GDM1 (cell line): ENCODE results near the gene MDFIC.

Experiments
- DNase-seq: peaks from one replicate; lab custom pipeline; 2025; lab: John Stamatoyannopoulos, UW

The MDFIC gene

GRCh38 chr7:114997487-114998404, 75.9 kb downstream of the MDFIC start:
- no peak for DNase-seq

DNA sequence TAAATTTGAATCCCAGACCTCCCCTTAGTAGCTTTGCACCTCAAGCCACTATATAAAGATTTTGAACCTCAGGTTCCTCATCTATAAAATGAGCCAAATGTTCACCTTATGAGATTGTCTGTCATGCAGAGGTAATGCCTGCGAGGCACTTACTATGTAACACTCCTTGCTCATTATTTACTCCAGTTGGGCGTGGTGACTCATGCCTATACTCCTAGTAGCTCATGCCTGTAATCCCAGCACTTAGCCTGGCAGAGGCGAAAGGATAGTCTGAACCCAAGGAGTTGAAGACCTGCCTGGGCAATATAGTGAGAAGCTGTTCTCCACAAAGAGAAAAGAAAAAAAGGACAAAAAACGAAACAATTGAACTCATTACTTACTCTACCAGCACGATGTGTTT, 82.2 kb downstream of the MDFIC start:
- DNase-seq: no peak

- DNase-seq: no peak
These were observed 83.4 kb downstream of the MDFIC start for GRCh38 chr7:115005251-115005650.

DNA sequence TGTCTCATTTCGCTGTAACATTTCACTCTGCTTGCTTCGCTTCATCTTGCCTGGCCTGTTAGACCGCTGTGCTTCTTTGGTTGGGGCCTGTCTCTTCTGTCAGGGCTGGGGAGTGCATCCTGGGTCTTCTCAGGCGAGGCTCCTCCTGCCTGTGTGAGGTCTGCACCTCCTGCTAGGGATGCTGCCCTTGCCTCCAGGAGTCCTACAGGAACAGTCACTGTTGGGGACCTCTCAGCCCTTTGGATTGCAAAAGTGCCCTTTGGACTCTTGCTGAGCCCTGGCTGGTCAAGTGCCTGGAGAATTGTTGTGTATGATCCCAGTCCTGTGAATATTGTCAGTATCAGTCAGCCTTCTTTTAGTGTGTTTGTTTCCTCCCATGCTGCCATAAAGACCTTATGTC, 84.1 kb downstream of the MDFIC start:
- no peak for DNase-seq

GRCh38 chr7:115007751-115008150, 85.9 kb downstream of the MDFIC start:
- no peak for DNase-seq

- no peak for DNase-seq
These were observed 86.7 kb downstream of the MDFIC start for GRCh38 chr7:115008465-115009114.

- DNase-seq: no peak
These were observed 87.2 kb downstream of the MDFIC start for GRCh38 chr7:115009139-115009538.

DNA sequence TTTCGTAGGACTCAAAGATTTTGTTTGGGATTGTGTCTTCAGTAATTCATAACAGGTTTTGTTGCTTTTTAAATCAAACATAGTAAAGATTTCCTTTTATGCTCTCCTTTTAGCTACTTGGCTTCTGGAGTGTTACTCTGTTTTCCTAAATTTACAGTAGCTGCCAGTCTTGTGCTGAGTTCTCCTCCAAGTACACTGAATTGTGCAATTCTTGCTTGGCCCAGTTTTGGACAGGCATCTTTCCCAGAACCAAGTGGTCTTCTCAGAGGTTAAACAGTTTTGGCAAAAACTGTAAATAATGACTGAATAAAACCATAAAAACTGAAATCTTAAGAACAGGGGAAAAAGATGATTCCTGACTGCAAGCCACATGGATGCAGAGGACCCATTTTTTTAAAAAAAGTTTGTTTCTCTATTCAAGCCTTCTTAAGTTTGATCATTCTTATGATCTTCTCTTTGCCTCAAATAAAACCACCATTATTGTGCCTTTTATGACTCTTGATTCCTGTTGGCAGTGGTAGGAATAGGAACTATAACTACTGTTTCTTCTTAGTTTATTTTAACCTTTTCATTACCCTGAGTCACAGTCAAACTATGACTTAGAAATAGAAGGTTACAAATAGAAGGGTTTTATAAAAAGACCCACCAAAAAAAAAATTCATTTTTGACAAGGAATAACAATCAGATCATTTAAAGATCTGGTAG, 88.0 kb downstream of the MDFIC start:
- DNase-seq: no peak

DNA sequence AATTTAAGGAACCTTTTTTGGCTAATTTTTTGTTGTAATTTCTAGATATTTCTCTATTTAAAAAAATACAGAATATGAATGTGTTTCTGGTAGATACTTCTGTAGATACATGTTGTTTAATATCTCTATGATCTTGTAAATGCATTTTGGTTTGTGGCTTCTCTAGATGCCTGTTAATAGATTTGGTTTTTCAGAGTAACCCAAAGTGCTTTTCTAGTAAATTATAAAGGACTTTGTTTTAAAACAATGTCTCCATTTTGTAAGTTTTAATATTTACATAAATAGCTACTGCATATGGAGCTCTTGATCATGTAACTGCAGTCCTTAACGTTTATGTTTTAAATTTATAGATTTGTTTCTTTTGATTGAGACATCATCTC, 88.5 kb downstream of the MDFIC start:
- no peak for DNase-seq

DNA sequence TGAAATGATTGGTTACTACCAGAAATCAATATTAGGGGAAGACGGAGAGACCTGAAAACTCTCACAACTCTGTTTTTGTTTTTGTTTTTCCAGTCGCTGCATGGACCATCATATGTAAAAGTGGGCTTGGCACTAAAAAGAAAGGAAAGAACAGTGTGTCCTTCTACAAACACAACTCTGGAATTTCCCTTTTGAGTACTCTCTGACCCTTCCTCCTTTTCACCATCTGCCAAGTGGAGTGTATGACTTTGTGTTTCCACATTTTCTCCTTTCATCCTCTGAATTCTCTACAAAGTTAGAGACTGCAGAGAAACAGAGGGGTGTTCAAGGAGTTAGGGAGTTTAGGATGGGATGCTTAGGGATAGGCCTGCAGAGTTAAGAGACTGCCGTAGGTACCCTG, 92.0 kb downstream of the MDFIC start:
- DNase-seq: no peak

GRCh38 chr7:115014794-115015193, 92.9 kb downstream of the MDFIC start:
- no peak for DNase-seq

GRCh38 chr7:115015619-115016018, 93.7 kb downstream of the MDFIC start:
- DNase-seq: no peak

- DNase-seq: peak; percentile 12
These were observed 98.2 kb downstream of the MDFIC start for GRCh38 chr7:115019882-115020605.

GRCh38 chr7:115023219-115023618, 101.3 kb downstream of the MDFIC start:
- DNase-seq: peak; percentile 89

- DNase-seq: no peak
These were observed 102.4 kb downstream of the MDFIC start for GRCh38 chr7:115024276-115024675.

DNA sequence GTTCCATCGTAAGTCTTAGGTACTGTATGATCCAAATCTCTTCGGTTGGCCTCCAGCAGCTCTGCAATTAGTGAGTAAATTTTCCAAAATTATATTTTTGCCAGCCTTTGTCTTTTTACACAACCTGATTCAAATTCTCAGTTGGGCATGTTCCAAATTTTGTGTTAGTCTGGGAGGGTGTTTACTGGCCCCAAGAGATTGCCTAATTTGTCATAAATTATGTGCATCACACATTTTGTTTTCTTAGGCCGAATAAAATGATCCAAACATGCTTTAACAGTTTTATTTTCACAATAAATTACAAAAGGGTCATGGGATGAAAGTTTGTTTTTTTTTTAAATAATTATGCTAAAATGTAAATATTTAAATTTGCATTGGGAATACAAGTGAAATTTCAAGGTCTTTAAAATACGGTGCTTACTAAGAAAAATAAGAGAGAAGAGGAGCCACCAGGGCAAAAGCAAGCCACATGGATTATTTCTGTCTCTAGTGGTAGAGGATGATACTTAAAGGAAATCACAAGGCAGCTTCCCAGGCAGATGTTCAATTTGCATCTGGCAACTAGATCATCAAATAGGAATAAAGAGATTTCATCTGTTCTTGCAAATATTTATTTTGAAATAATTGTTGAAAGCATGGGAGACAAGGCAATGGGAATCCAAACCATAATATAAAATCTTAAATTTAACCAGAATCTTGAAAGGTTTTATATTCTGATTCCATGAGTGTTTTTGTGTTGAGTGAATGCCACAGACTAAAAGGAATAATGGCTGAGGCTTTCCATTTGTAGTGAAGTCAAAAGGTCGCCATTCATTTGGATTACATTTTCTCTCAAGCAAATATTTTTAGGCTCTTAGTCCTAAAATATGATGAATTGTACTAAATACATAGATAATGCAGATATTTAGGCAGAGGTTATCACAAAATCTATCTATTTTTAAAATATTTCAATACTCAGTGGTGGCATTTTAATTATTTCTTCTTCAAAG, 111.1 kb downstream of the MDFIC start:
- DNase-seq: no peak

DNA sequence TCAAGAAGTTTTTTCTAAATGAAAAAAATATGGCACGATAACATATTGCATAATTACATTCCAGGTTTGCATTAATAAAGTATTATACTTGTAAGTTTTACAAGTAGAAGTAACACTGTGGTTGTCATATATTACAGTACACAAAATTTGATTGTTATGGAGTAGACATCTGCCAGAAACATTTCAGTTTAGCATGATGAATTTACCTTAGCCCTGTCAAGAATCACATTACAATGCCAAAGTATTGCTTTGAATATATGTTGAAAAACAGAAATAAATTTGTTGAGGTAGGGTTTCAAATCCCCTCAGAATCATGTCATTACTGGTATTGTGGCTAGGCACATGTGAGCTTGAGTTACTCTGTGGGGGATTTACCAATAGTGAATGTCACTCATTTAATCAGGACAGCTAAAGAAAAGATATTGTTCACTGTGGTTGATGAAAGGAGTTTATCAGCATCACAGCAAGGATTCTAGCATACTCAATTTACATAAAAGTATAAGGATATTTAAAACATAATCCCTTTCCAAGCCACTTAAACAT, 112.1 kb downstream of the MDFIC start:
- no peak for DNase-seq

- no peak for DNase-seq
These were observed 112.6 kb downstream of the MDFIC start for GRCh38 chr7:115034515-115034914.

GRCh38 chr7:115037128-115037802, 115.4 kb downstream of the MDFIC start:
- no peak for DNase-seq

DNA sequence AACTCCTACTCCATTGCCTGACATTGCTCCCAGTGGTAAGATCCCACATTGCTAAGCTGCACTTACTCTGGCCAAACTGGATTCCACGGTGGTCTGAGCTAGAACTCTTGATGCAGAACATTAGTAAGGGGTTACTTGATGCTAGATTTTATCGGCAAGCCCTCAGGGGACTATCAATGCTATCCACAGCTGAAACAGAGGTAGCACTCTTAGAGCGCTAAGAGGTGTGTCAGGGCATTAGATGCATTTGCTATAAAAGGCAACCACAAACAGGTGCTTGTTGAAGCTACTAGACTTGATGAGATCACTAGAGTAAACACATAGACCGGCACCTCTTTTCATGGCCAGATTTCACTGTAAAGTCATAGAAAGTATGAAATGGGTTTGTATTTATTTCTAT, 116.3 kb downstream of the MDFIC start:
- no peak for DNase-seq
